GM23338 (cell line): ENCODE measurements around the gene GLP1R.

Experiments used
- CREB1 ChIP-seq: fragments of 250-450 bp; sonication (Bioruptor Pico); IDR thresholded peaks from 2 replicates; pipeline ENCODE4 v1.5.0; 2020; ENCODE audit warnings: low read depth, mild to moderate bottlenecking, moderate library complexity
- EZH2 ChIP-seq: fragments of 200-600 bp; sonication (generic); IDR thresholded peaks from one replicate; pipeline ENCODE4 v1.8.0; 2017; ENCODE audit warnings: antibody characterized with exemption, mild to moderate bottlenecking, low read depth; ENCODE audit not compliant: unreplicated experiment
- EZH2phosphoT487 ChIP-seq: fragments of 200-600 bp; sonication (generic); IDR thresholded peaks from one replicate; pipeline ENCODE4 v1.8.1; 2018; ENCODE audit warnings: antibody characterized with exemption; ENCODE audit not compliant: unreplicated experiment
- JUNB ChIP-seq: IDR thresholded peaks from one replicate; pipeline ENCODE4 v1.6.1; 2016; ENCODE audit warnings: antibody characterized with exemption; ENCODE audit not compliant: unreplicated experiment
- NANOG ChIP-seq: IDR thresholded peaks from 2 replicates; pipeline ENCODE4 v1.6.1; 2016; ENCODE audit warnings: antibody characterized with exemption, borderline replicate concordance
- POLR2AphosphoS5 ChIP-seq: IDR thresholded peaks from 2 replicates; pipeline ENCODE4 v1.6.1; 2016; ENCODE audit warnings: antibody characterized with exemption, low read depth
- STAT1 ChIP-seq: IDR thresholded peaks from one replicate; pipeline ENCODE4 v1.6.1; 2016; ENCODE audit warnings: antibody characterized with exemption; ENCODE audit not compliant: unreplicated experiment
- ZNF331 ChIP-seq: fragments of 250-450 bp; sonication (Bioruptor Pico); IDR thresholded peaks from 2 replicates; pipeline ENCODE4 v1.5.0; 2020; ENCODE audit warnings: low read depth, mild to moderate bottlenecking, moderate library complexity
- TF ChIP-seq, protein P1 (sequence below), 2 experiments: fragments of 200-600 bp in 1 of 2; sonication (generic) in 1 of 2; conservative IDR thresholded peaks; 2 replicates each; pipeline versions ENCODE4 v1.5.1 to v1.6.1; 2016 to 2017; ENCODE audit warnings: antibody characterized with exemption in 2 of 2, low read depth in 2 of 2, mild to moderate bottlenecking in 2 of 2, moderate library complexity in 1 of 2
- TF ChIP-seq, protein P2 (sequence below): IDR thresholded peaks from one replicate; pipeline ENCODE4 v1.6.1; 2018; ENCODE audit warnings: antibody characterized with exemption; ENCODE audit not compliant: unreplicated experiment
- TF ChIP-seq, protein P3 (sequence below): fragments of 250-450 bp; sonication (Bioruptor Pico); IDR thresholded peaks from 2 replicates; pipeline ENCODE4 v1.5.0; 2020; ENCODE audit warnings: mild to moderate bottlenecking, moderate library complexity
- TF ChIP-seq, protein P4 (sequence below): IDR thresholded peaks from 2 replicates; pipeline ENCODE4 v1.6.1; 2016; ENCODE audit warnings: antibody characterized with exemption

DNA sequence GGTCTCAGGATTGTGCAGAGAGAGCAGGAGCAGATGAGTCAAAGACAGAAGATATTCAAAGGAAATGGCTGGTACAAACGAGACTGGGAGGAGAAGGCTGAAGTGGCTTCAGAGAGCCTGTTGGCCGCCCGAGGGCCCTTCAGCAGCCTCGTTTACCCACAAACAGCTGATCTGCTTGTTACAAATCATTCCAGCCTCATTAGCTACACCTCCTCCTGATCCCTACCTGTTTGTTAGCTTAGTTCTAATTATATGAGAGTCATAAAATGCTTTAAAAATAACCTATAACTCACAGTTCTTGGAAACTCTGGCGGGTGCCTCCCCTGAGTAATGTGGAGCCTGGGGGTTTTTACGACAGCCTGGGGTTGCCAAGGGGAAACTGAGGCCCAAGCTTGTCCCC is 12.6 kb downstream of the GLP1R start:
- TF ChIP-seq EZH2, result no peak
- TF ChIP-seq, protein P1, sequence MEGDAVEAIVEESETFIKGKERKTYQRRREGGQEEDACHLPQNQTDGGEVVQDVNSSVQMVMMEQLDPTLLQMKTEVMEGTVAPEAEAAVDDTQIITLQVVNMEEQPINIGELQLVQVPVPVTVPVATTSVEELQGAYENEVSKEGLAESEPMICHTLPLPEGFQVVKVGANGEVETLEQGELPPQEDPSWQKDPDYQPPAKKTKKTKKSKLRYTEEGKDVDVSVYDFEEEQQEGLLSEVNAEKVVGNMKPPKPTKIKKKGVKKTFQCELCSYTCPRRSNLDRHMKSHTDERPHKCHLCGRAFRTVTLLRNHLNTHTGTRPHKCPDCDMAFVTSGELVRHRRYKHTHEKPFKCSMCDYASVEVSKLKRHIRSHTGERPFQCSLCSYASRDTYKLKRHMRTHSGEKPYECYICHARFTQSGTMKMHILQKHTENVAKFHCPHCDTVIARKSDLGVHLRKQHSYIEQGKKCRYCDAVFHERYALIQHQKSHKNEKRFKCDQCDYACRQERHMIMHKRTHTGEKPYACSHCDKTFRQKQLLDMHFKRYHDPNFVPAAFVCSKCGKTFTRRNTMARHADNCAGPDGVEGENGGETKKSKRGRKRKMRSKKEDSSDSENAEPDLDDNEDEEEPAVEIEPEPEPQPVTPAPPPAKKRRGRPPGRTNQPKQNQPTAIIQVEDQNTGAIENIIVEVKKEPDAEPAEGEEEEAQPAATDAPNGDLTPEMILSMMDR (conservative IDR thresholded peaks at IDR 0.05; ENCODE audit: low read depth in 2 of 2), result no peak
- TF ChIP-seq CREB1 (CRISPR knock-in tag), result no peak
- TF ChIP-seq, protein P2, sequence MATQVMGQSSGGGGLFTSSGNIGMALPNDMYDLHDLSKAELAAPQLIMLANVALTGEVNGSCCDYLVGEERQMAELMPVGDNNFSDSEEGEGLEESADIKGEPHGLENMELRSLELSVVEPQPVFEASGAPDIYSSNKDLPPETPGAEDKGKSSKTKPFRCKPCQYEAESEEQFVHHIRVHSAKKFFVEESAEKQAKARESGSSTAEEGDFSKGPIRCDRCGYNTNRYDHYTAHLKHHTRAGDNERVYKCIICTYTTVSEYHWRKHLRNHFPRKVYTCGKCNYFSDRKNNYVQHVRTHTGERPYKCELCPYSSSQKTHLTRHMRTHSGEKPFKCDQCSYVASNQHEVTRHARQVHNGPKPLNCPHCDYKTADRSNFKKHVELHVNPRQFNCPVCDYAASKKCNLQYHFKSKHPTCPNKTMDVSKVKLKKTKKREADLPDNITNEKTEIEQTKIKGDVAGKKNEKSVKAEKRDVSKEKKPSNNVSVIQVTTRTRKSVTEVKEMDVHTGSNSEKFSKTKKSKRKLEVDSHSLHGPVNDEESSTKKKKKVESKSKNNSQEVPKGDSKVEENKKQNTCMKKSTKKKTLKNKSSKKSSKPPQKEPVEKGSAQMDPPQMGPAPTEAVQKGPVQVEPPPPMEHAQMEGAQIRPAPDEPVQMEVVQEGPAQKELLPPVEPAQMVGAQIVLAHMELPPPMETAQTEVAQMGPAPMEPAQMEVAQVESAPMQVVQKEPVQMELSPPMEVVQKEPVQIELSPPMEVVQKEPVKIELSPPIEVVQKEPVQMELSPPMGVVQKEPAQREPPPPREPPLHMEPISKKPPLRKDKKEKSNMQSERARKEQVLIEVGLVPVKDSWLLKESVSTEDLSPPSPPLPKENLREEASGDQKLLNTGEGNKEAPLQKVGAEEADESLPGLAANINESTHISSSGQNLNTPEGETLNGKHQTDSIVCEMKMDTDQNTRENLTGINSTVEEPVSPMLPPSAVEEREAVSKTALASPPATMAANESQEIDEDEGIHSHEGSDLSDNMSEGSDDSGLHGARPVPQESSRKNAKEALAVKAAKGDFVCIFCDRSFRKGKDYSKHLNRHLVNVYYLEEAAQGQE, result no peak
- TF ChIP-seq EZH2phosphoT487, result no peak
- TF ChIP-seq POLR2AphosphoS5, result no peak
- no peak for TF ChIP-seq STAT1
- TF ChIP-seq, protein P3, sequence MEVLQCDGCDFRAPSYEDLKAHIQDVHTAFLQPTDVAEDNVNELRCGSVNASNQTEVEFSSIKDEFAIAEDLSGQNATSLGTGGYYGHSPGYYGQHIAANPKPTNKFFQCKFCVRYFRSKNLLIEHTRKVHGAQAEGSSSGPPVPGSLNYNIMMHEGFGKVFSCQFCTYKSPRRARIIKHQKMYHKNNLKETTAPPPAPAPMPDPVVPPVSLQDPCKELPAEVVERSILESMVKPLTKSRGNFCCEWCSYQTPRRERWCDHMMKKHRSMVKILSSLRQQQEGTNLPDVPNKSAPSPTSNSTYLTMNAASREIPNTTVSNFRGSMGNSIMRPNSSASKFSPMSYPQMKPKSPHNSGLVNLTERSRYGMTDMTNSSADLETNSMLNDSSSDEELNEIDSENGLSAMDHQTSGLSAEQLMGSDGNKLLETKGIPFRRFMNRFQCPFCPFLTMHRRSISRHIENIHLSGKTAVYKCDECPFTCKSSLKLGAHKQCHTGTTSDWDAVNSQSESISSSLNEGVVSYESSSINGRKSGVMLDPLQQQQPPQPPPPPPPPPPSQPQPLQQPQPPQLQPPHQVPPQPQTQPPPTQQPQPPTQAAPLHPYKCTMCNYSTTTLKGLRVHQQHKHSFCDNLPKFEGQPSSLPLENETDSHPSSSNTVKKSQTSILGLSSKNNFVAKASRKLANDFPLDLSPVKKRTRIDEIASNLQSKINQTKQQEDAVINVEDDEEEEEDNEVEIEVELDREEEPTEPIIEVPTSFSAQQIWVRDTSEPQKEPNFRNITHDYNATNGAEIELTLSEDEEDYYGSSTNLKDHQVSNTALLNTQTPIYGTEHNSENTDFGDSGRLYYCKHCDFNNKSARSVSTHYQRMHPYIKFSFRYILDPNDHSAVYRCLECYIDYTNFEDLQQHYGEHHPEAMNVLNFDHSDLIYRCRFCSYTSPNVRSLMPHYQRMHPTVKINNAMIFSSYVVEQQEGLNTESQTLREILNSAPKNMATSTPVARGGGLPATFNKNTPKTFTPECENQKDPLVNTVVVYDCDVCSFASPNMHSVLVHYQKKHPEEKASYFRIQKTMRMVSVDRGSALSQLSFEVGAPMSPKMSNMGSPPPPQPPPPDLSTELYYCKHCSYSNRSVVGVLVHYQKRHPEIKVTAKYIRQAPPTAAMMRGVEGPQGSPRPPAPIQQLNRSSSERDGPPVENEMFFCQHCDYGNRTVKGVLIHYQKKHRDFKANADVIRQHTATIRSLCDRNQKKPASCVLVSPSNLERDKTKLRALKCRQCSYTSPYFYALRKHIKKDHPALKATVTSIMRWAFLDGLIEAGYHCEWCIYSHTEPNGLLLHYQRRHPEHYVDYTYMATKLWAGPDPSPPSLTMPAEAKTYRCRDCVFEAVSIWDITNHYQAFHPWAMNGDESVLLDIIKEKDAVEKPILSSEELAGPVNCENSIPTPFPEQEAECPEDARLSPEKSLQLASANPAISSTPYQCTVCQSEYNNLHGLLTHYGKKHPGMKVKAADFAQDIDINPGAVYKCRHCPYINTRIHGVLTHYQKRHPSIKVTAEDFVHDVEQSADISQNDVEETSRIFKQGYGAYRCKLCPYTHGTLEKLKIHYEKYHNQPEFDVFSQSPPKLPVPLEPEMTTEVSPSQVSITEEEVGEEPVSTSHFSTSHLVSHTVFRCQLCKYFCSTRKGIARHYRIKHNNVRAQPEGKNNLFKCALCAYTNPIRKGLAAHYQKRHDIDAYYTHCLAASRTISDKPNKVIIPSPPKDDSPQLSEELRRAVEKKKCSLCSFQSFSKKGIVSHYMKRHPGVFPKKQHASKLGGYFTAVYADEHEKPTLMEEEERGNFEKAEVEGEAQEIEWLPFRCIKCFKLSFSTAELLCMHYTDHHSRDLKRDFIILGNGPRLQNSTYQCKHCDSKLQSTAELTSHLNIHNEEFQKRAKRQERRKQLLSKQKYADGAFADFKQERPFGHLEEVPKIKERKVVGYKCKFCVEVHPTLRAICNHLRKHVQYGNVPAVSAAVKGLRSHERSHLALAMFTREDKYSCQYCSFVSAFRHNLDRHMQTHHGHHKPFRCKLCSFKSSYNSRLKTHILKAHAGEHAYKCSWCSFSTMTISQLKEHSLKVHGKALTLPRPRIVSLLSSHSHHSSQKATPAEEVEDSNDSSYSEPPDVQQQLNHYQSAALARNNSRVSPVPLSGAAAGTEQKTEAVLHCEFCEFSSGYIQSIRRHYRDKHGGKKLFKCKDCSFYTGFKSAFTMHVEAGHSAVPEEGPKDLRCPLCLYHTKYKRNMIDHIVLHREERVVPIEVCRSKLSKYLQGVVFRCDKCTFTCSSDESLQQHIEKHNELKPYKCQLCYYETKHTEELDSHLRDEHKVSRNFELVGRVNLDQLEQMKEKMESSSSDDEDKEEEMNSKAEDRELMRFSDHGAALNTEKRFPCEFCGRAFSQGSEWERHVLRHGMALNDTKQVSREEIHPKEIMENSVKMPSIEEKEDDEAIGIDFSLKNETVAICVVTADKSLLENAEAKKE (CRISPR knock-in tag), result no peak
- TF ChIP-seq ZNF331 (CRISPR knock-in tag), result no peak
- TF ChIP-seq NANOG, result no peak
- TF ChIP-seq, protein P4, sequence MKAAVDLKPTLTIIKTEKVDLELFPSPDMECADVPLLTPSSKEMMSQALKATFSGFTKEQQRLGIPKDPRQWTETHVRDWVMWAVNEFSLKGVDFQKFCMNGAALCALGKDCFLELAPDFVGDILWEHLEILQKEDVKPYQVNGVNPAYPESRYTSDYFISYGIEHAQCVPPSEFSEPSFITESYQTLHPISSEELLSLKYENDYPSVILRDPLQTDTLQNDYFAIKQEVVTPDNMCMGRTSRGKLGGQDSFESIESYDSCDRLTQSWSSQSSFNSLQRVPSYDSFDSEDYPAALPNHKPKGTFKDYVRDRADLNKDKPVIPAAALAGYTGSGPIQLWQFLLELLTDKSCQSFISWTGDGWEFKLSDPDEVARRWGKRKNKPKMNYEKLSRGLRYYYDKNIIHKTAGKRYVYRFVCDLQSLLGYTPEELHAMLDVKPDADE, result no peak
- no peak for TF ChIP-seq JUNB
